ENCODE data around the gene P2RX4. TPM values are rescaled to one million over a fixed set of nuclear protein-coding genes. Genes with fewer than 3 reads are reported as not detected.
"Not testable (repeated sequence)": the region's sequence is repeated elsewhere in the genome, so short reads cannot be mapped to it uniquely, and the experiment has no call there.

Gene P2RX4
- total RNA-seq, 2 experiments from 2014 or later = 17.8 to 19.0 TPM

GRCh38 chr12:121226399-121226798 lies 16.5 kb downstream of the P2RX4 start:
- H3K4me1 Mint-ChIP-seq = peaks cover 32% of the 10 kb centered on the region
- H3K36me3 Mint-ChIP-seq = peaks cover 38% of the 10 kb centered on the region
- no peak overlapping the region for H3K27ac Mint-ChIP-seq
- no peak overlapping the region for H3K4me3 Mint-ChIP-seq
- H3K27me3 Mint-ChIP-seq = no peaks in the 10 kb centered on the region
- DNase-seq = no peak
- no peaks in the 10 kb centered on the region for H3K9me3 Mint-ChIP-seq

DNA sequence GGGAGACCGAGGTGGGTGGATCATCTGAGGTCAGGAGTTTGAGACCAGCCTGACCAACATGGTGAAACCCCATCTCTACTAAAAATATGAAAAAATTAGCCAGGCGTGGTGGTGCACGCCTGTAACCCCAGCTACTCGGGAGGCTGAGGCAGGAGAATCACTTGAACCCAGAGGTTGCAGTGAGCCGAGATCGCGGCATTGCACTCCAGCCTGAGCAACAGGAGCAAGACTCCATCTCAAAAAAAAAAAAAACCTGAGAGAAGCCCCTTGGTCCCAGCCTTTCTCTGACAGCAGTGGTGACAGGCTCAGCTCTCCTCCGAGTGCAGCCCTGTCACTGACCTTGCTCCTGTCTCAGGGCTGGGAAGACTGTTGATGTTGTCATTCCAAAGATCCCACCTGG lies 16.9 kb downstream of the P2RX4 start:
- not testable (repeated sequence) for H3K4me3 Mint-ChIP-seq, H3K27me3 Mint-ChIP-seq, H3K9me3 Mint-ChIP-seq, H3K27ac Mint-ChIP-seq, DNase-seq
- Mint-ChIP-seq H3K36me3 (peaks cover 35% of the 10 kb centered on the region), H3K4me1 (peaks cover 32% of the 10 kb centered on the region)

GRCh38 chr12:121227294-121227693 lies 17.4 kb downstream of the P2RX4 start:
- Mint-ChIP-seq H3K27me3 (no peaks in the 10 kb centered on the region), H3K4me1 (peaks cover 32% of the 10 kb centered on the region), H3K27ac (no peak overlapping the region), H3K36me3 (peaks cover 31% of the 10 kb centered on the region), H3K9me3 (no peaks in the 10 kb centered on the region), H3K4me3 (no peak overlapping the region)
- no peak for DNase-seq

DNA sequence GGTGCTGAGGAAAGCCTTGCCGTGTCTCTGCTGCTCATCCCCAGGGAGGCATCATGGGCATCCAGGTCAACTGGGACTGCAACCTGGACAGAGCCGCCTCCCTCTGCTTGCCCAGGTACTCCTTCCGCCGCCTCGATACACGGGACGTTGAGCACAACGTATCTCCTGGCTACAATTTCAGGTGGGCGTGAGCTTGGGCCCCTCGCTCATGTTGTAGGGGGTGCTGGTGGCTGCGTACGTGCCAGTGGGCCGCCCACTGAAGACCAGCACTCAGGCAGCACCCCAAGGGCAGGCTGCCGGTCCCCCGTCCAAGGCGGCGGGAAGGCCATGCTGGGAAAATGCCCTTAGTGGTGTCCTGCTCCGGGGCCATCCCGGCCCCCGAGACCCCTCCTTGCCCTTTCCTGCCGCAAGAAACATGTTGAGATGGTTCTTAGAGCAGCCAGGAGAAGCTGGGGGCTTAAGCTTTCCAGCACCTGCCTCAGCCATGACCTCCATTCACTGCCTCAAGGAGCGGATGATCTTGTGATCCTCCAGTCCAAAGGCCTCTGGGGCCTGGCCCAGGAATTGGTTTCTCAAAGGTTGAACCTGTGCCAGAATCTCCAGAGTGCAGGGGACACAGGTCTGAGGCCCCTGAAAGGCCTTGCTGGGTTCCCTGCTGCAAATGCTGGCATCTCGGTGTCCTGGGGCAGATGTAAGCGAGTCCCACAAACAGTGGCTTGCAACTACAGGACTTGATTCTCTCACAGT lies 19.2 kb downstream of the P2RX4 start:
- Mint-ChIP-seq H3K27ac (no peak overlapping the region), H3K36me3 (peaks cover 16% of the 10 kb centered on the region), H3K9me3 (no peaks in the 10 kb centered on the region)

GRCh38 chr12:121229826-121230537 lies 20.1 kb downstream of the P2RX4 start:
- H3K27ac Mint-ChIP-seq, H3K9me3 Mint-ChIP-seq: not testable (repeated sequence)
- H3K36me3 Mint-ChIP-seq = peaks cover 12% of the 10 kb centered on the region

More for the DNA sequence above, 19.2 kb downstream of the P2RX4 start:
- DNase-seq = no peak
- no peak overlapping the region for H3K4me3 Mint-ChIP-seq
- H3K4me1 Mint-ChIP-seq = peaks cover 21% of the 10 kb centered on the region
- no peaks in the 10 kb centered on the region for H3K27me3 Mint-ChIP-seq

DNA sequence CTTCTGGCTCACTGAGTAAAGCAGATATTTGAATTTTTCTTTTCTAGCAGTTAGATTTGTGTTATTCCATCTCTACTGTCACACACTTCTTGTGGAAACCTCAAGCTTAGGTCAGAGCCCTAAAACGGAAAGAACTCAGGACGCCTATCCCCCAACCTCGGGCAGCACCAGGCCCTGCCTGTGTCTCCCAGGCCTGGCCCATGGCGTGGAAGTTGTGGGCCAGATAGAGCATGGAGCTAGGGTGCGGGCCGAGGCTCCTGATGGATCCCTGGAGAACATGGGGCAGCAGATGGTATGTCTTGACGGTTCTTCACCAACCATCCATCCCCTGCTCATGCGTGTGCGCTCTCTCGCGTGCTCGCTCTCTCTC lies 20.6 kb downstream of the P2RX4 start:
- H3K36me3 Mint-ChIP-seq = peaks cover 12% of the 10 kb centered on the region

More at GRCh38 chr12:121229826-121230537, 20.1 kb downstream of the P2RX4 start:
- H3K27me3 Mint-ChIP-seq, H3K4me3 Mint-ChIP-seq: not testable (repeated sequence)
- H3K4me1 Mint-ChIP-seq = peaks cover 16% of the 10 kb centered on the region
- peak; percentile 63 for DNase-seq

DNA sequence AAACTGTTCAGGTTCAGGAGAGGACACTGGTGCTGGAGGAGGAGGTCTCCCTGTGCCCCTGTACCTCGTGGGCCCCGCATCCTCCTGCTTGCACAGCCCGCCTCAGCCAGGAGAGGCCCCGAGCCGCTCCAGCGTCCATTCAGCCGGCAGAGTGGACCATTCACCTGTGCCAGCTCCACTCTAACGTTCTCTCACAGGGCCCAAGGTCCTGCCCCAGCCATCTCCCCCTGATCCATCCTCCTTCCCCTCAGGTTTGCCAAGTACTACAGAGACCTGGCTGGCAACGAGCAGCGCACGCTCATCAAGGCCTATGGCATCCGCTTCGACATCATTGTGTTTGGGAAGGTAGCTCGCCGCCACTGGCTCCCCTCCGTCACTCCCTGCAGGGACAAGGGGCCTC lies 22.2 kb downstream of the P2RX4 start:
- H3K4me1 Mint-ChIP-seq = peaks cover 4% of the 10 kb centered on the region
- DNase-seq = no peak
- peaks cover 3% of the 10 kb centered on the region for H3K36me3 Mint-ChIP-seq
- no peaks in the 10 kb centered on the region for H3K27me3 Mint-ChIP-seq
- no peak overlapping the region for H3K27ac Mint-ChIP-seq
- no peaks in the 10 kb centered on the region for H3K9me3 Mint-ChIP-seq
- H3K4me3 Mint-ChIP-seq = no peak overlapping the region

More for the DNA sequence above, 20.6 kb downstream of the P2RX4 start:
- Mint-ChIP-seq H3K4me3 (no peak overlapping the region), H3K4me1 (peaks cover 15% of the 10 kb centered on the region), H3K9me3 (no peaks in the 10 kb centered on the region), H3K27me3 (no peaks in the 10 kb centered on the region), H3K27ac (no peak overlapping the region)
- no peak for DNase-seq

DNA sequence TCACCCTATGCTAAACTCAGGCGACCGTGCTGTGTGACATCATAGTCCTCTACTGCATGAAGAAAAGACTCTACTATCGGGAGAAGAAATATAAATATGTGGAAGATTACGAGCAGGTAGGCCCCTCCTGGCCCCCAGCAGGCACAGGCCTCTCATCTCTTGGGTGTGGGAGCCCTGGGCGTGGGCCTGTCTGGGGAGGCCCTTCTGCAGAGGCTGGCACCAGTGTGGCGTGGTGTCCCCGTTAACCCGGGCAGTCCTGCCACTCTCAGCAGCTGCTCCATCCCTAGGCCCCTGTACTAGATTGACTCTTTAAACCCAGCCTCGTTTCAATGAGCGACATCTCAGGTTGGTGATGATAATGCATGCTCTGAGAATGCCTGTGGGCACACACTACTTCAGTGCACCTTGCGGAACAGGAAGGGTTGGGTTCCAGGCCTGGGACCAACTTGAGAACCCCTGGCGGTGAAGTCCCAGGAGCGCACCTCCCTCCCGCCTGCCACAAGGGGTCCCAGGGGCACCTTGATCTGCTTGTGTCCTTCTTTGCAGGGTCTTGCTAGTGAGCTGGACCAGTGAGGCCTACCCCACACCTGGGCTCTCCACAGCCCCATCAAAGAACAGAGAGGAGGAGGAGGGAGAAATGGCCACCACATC lies 23.2 kb downstream of the P2RX4 start:
- H3K27ac Mint-ChIP-seq = no peak overlapping the region
- H3K36me3 Mint-ChIP-seq = peaks cover 10% of the 10 kb centered on the region
- DNase-seq = no peak
- H3K27me3 Mint-ChIP-seq = no peaks in the 10 kb centered on the region
- H3K9me3 Mint-ChIP-seq = no peaks in the 10 kb centered on the region
- no peak overlapping the region for H3K4me3 Mint-ChIP-seq
- peaks cover 3% of the 10 kb centered on the region for H3K4me1 Mint-ChIP-seq

DNA sequence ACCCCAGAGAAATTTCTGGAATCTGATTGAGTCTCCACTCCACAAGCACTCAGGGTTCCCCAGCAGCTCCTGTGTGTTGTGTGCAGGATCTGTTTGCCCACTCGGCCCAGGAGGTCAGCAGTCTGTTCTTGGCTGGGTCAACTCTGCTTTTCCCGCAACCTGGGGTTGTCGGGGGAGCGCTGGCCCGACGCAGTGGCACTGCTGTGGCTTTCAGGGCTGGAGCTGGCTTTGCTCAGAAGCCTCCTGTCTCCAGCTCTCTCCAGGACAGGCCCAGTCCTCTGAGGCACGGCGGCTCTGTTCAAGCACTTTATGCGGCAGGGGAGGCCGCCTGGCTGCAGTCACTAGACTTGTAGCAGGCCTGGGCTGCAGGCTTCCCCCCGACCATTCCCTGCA lies 23.7 kb downstream of the P2RX4 start:
- no peak for DNase-seq
- Mint-ChIP-seq H3K27ac (no peak overlapping the region), H3K4me1 (peaks cover 4% of the 10 kb centered on the region), H3K36me3 (peaks cover 10% of the 10 kb centered on the region), H3K27me3 (no peaks in the 10 kb centered on the region), H3K9me3 (no peaks in the 10 kb centered on the region), H3K4me3 (no peak overlapping the region)

DNA sequence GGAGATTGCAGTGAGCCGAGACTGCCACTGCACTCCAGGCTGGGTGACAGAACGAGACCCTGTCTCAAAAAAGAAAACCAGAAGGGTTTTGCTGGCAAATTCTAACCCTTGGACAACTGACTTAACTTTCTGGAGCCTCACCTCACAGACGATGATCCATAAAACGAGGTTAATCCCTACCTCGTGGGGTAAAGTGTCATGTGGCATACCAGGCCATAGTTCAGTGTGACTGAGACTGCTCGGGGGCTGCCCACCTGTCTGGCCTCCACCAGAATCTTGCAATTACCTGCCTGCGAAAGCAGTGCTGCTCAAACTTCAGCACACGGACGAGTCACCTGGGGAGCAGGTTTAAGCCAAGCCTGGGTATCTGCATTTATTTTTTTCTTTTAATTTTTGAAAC lies 26.8 kb downstream of the P2RX4 start:
- no peak for DNase-seq
- H3K4me1 Mint-ChIP-seq = peaks cover 31% of the 10 kb centered on the region
- peaks cover 31% of the 10 kb centered on the region for H3K36me3 Mint-ChIP-seq
- no peak overlapping the region for H3K27ac Mint-ChIP-seq
- no peaks in the 10 kb centered on the region for H3K9me3 Mint-ChIP-seq
- H3K4me3 Mint-ChIP-seq = no peak overlapping the region
- H3K27me3 Mint-ChIP-seq = no peaks in the 10 kb centered on the region

- no peak overlapping the region for H3K4me3 Mint-ChIP-seq
- peaks cover 33% of the 10 kb centered on the region for H3K4me1 Mint-ChIP-seq
- no peak for DNase-seq
- peaks cover 35% of the 10 kb centered on the region for H3K36me3 Mint-ChIP-seq
- H3K9me3 Mint-ChIP-seq = no peaks in the 10 kb centered on the region
- no peak overlapping the region for H3K27ac Mint-ChIP-seq
- no peaks in the 10 kb centered on the region for H3K27me3 Mint-ChIP-seq
These were observed 27.5 kb downstream of the P2RX4 start for GRCh38 chr12:121237415-121237814.

GRCh38 chr12:121238086-121238485 lies 28.2 kb downstream of the P2RX4 start:
- H3K4me3 Mint-ChIP-seq = no peak overlapping the region

GRCh38 chr12:121238604-121239350 lies 28.8 kb downstream of the P2RX4 start:
- peaks cover 33% of the 10 kb centered on the region for H3K4me1 Mint-ChIP-seq
- H3K36me3 Mint-ChIP-seq = peaks cover 42% of the 10 kb centered on the region
- H3K4me3 Mint-ChIP-seq = no peak overlapping the region
- H3K27me3 Mint-ChIP-seq = no peaks in the 10 kb centered on the region
- H3K27ac Mint-ChIP-seq = peak overlapping the region; percentile 88
- H3K9me3 Mint-ChIP-seq = no peaks in the 10 kb centered on the region
- DNase-seq = no peak

More at GRCh38 chr12:121238086-121238485, 28.2 kb downstream of the P2RX4 start:
- Mint-ChIP-seq H3K9me3 (no peaks in the 10 kb centered on the region), H3K27ac (no peak overlapping the region), H3K36me3 (peaks cover 37% of the 10 kb centered on the region), H3K27me3 (no peaks in the 10 kb centered on the region), H3K4me1 (peaks cover 33% of the 10 kb centered on the region)
- no peak for DNase-seq

DNA sequence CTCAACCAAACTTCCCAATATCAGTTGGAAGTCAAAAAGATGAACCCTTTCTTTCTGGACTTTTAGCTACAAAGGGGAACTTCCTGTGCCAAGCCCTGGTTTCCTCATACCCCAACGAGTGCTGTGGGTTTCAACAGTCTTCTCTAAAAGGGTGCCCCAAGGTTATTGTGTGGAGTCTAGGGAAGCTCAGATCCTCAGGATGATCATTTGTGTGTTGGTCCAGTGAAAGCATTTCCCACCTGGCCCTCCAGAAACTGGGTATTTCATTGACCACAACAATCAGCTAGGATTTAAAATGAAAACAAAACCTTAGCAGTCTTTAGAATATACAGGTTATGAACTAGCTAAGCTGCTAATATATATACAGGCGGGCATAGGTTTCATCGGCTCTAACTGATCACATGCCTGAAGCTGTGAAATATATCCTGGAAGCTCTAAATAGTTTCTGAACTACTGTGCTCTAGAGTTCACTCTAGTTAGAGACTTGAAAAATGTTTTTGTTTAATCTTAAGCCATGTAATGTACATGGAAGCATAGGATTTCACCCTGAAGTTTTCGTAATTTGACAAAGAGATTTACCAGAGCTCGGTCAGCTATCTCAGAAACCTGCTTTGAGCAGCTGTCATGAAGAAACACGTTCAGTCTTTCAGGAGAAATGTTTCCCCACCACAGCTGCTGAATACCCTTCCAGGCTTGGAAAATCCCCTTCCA lies 29.6 kb downstream of the P2RX4 start:
- Mint-ChIP-seq H3K4me3 (no peak overlapping the region), H3K27me3 (no peaks in the 10 kb centered on the region), H3K27ac (peak overlapping the region; percentile 88), H3K36me3 (peaks cover 42% of the 10 kb centered on the region), H3K9me3 (no peaks in the 10 kb centered on the region), H3K4me1 (peaks cover 33% of the 10 kb centered on the region)
- no peak for DNase-seq
